OCI-LY7 (cell line): ENCODE data around the gene BRMS1. TPM values are rescaled to one million over a fixed set of nuclear protein-coding genes. Genes with fewer than 3 reads are reported as not detected.
A peak's percentile ranks its signal among the peaks of the same experiment; 100 is the strongest.

ENCODE experiments used
- BruUV-seq: library from RNA; stranded (reverse); fragments of 400-500 nt; replicated peaks from 2 replicates; lab custom pipeline; 2021; lab: Mats Ljungman, UMichigan
- CTCF ChIA-PET: fragments of 300-600 bp; sonication (Branson Sonifier 250); formaldehyde crosslinking; loops from one replicate; lab custom pipeline; 2022; ENCODE audit warnings: antibody characterized with exemption; ENCODE audit not compliant: unreplicated experiment; lab: Charles Lee
- POLR2A ChIA-PET: fragments of 300-600 bp; sonication (Branson Sonifier 250); formaldehyde crosslinking; loops from one replicate; lab custom pipeline; 2022; ENCODE audit warnings: antibody characterized with exemption; lab: Charles Lee
- DNase-seq: peaks from one replicate; pipeline ENCODE4 v3.0.0-alpha.2; 2015; ENCODE audit warnings: low spot score
- H2AFZ ChIP-seq: fragments of 200-600 bp; sonication (generic), shearing (Covaris generic); 2 replicates; pipeline ENCODE4 v1.6.1; 2014; ENCODE audit warnings: mild to moderate bottlenecking, antibody characterized with exemption, low read length, moderate library complexity
- H3K27ac ChIP-seq: fragments of 200-600 bp; sonication (generic); 2 replicates; pipeline ENCODE4 v1.5.1; 2014; ENCODE audit warnings: mixed run types, low read depth, mild to moderate bottlenecking, moderate library complexity, low read length, inconsistent platforms; ENCODE audit not compliant: poor library complexity, severe bottlenecking
- H3K36me3 ChIP-seq: fragments of 200-600 bp; sonication (generic); 2 replicates; pipeline ENCODE4 v1.6.1; 2014; ENCODE audit warnings: mild to moderate bottlenecking, antibody characterized with exemption, low read length, moderate library complexity, mixed read lengths; ENCODE audit not compliant: insufficient read depth
- H3K4me1 ChIP-seq: fragments of 200-600 bp; sonication (generic); 2 replicates; pipeline ENCODE4 v1.5.1; 2014; ENCODE audit warnings: mild to moderate bottlenecking, low read length; ENCODE audit not compliant: insufficient read depth, poor library complexity, severe bottlenecking
- H3K4me2 ChIP-seq: fragments of 200-600 bp; sonication (generic); 2 replicates; pipeline ENCODE4 v1.6.1; 2014; ENCODE audit warnings: mild to moderate bottlenecking, low read length
- H3K4me3 ChIP-seq: fragments of 200-600 bp; sonication (generic); 2 replicates; pipeline ENCODE4 v1.5.1; 2014; ENCODE audit warnings: mild to moderate bottlenecking, low read depth, low read length; ENCODE audit not compliant: poor library complexity, severe bottlenecking
- H3K79me2 ChIP-seq: fragments of 200-600 bp; sonication (generic); 2 replicates; pipeline ENCODE4 v1.6.1; 2016; ENCODE audit warnings: low read depth, mild to moderate bottlenecking, low read length, moderate library complexity, mixed read lengths; ENCODE audit not compliant: insufficient read depth
- H3K9me2 ChIP-seq: fragments of 200-600 bp; sonication (generic); 2 replicates; pipeline ENCODE4 v1.6.1; 2016; ENCODE audit warnings: mild to moderate bottlenecking, low read length, mixed read lengths; ENCODE audit not compliant: insufficient read depth
- H3K9me3 ChIP-seq: fragments of 200-600 bp; sonication (generic); 2 replicates; pipeline ENCODE4 v1.6.1; 2014; ENCODE audit warnings: mild to moderate bottlenecking, mixed run types, low read length, mixed read lengths
- H4K20me1 ChIP-seq: fragments of 200-600 bp; sonication (generic); 2 replicates; pipeline ENCODE4 v1.6.1; 2014; ENCODE audit warnings: mild to moderate bottlenecking, antibody characterized with exemption, low read length, moderate library complexity, mixed read lengths; ENCODE audit not compliant: insufficient read depth
- CTCF ChIP-seq: fragments of 200-600 bp; sonication (generic); conservative IDR thresholded peaks from 2 replicates; pipeline ENCODE4 v1.5.1; 2014; ENCODE audit warnings: mild to moderate bottlenecking, antibody characterized with exemption, low read length, moderate library complexity, mixed read lengths
- EZH2phosphoT487 ChIP-seq: fragments of 200-600 bp; sonication (generic); IDR thresholded peaks from 2 replicates; pipeline ENCODE4 v1.6.1; 2018; ENCODE audit warnings: low read depth, borderline replicate concordance, mild to moderate bottlenecking, mixed run types, antibody characterized with exemption, low read length, moderate library complexity, mixed read lengths
- intact Hi-C: fragments of 100-400 bp; cut with micrococcal nuclease; formaldehyde crosslinking; loops from one replicate; pipeline ENCODE4 v1.10.0; 2022; ENCODE audit not compliant: unreplicated experiment
- total RNA-seq, 2 experiments: library from RNA; depleted of rRNA in 1 of 2; stranded (reverse); fragments of >200 nt in 1 of 2; shearing (Covaris generic) in 1 of 2; gene quantifications; 2 replicates each; pipeline ENCODE4 v1.2.3, GENCODE V29; 2014 to 2022

The BRMS1 gene
- total RNA-seq, 2 experiments from 2014 or later, result 43.1 to 43.8 TPM

GRCh38 chr11:66347425-66348276, 2.7 kb upstream of the BRMS1 start, which contains the start of gene B4GAT1:
TSS of gene B4GAT1 (minus strand) at chr11:66347629. CDS start at chr11:66347545, 84 bp downstream.
- BruUV-seq, result no TSS peak
- POLR2A ChIA-PET, result interaction anchor here (0.5 kb wide), 1 partner anchor 13 kb away, joined by 3 read pairs; no protein-coding TSS in a partner anchor

GRCh38 chr11:66346476-66347424, 1.8 kb upstream of the BRMS1 start:
- TF ChIP-seq CTCF, result no peak
- no peak for TF ChIP-seq EZH2phosphoT487
- DNase-seq, result no peak
- no peaks in the 10 kb centered on the region for H3K9me2 ChIP-seq
- peak overlapping the region; percentile 88 for H3K4me3 ChIP-seq
- peaks cover 37% of the 10 kb centered on the region for H3K4me1 ChIP-seq
- intact Hi-C loops, result loop anchor here (5.0 kb wide), 1 partner anchor 34 kb away; no protein-coding TSS in a partner anchor
- H4K20me1 ChIP-seq, result peaks cover 4% of the 10 kb centered on the region; the same call in 1 of the 2 replicates
- no TSS peak for BruUV-seq
- H3K27ac ChIP-seq, result no peak overlapping the region
- H3K79me2 ChIP-seq, result peaks cover 15% of the 10 kb centered on the region
- ChIA-PET POLR2A (interaction anchor here (1.4 kb wide), 1 partner anchor 58 kb away, joined by 3 read pairs; the partner anchor contains the start of gene YIF1A), CTCF (interaction anchor here (1.8 kb wide), 1 partner anchor 35 kb away, joined by 6 read pairs; no protein-coding TSS in a partner anchor)
- no peaks in the 10 kb centered on the region for H3K36me3 ChIP-seq
- H3K4me2 ChIP-seq, result peak overlapping the region; percentile 89
- peak overlapping the region; percentile 76 for H2AFZ ChIP-seq
- no peaks in the 10 kb centered on the region for H3K9me3 ChIP-seq

More at GRCh38 chr11:66347425-66348276, 2.7 kb upstream of the BRMS1 start, which contains the start of gene B4GAT1:
- CTCF ChIA-PET, result interaction anchor here (0.6 to 1.8 kb wide), 2 partner anchors 36 to 69 kb away, joined by 4 to 6 read pairs; no protein-coding TSS in a partner anchor
- peak within 1 kb of the TSS; percentile 55 for H3K27ac ChIP-seq
- no peaks in the 10 kb centered on the region for H3K9me3 ChIP-seq
- peak within 1 kb of the TSS; percentile 82 for H2AFZ ChIP-seq
- TF ChIP-seq CTCF (no peak), EZH2phosphoT487 (no peak)
- no peaks in the 10 kb centered on the region for H3K9me2 ChIP-seq
- H3K36me3 ChIP-seq, result no peaks in the 10 kb centered on the region
- H3K79me2 ChIP-seq, result peaks cover 15% of the 10 kb centered on the region
- DNase-seq, result peak; percentile 79
- intact Hi-C loops, result loop anchor here (5.0 kb wide), 1 partner anchor 35 kb away; no protein-coding TSS in a partner anchor
- H3K4me3 ChIP-seq, result peak within 1 kb of the TSS; percentile 88
- H3K4me1 ChIP-seq, result peaks cover 37% of the 10 kb centered on the region
- H4K20me1 ChIP-seq, result peaks cover 4% of the 10 kb centered on the region; the same call in 1 of the 2 replicates
- peak within 1 kb of the TSS; percentile 89 for H3K4me2 ChIP-seq
